OCI-LY1 (cell line): Measurements from ENCODE around the gene SLC6A2.

Source experiments
- H2AFZ ChIP-seq: fragments of 200-600 bp; sonication (generic), shearing (Covaris generic); 2 replicates; pipeline ENCODE4 v1.6.0; 2014; ENCODE audit warnings: antibody characterized with exemption, mild to moderate bottlenecking, low read length
- H3F3A ChIP-seq: fragments of 200-600 bp; sonication (generic), shearing (Covaris generic); 2 replicates; pipeline ENCODE4 v1.6.0; 2014; ENCODE audit warnings: mild to moderate bottlenecking, antibody characterized with exemption, low read length, moderate library complexity; ENCODE audit not compliant: insufficient read depth
- H3K27ac ChIP-seq: fragments of 200-600 bp; sonication (generic); 2 replicates; pipeline ENCODE4 v1.5.1; 2014; ENCODE audit warnings: low read length, mixed run types, mild to moderate bottlenecking, low read depth; ENCODE audit not compliant: poor library complexity, severe bottlenecking
- H3K27me3 ChIP-seq: fragments of 200-600 bp; sonication (generic); 2 replicates; pipeline ENCODE4 v1.6.0; 2014; ENCODE audit warnings: antibody characterized with exemption, mild to moderate bottlenecking, low read length, moderate library complexity; ENCODE audit not compliant: insufficient read depth
- H3K36me3 ChIP-seq: fragments of 200-600 bp; sonication (generic); 2 replicates; pipeline ENCODE4 v1.6.1; 2014; ENCODE audit warnings: mild to moderate bottlenecking, antibody characterized with exemption, low read length, moderate library complexity, mixed read lengths; ENCODE audit not compliant: insufficient read depth
- H3K4me1 ChIP-seq: fragments of 200-600 bp; sonication (generic); 2 replicates; pipeline ENCODE4 v1.5.1; 2014; ENCODE audit warnings: mild to moderate bottlenecking, low read length, moderate library complexity; ENCODE audit not compliant: insufficient read depth, severe bottlenecking
- H3K4me2 ChIP-seq: fragments of 200-600 bp; sonication (generic), shearing (Covaris generic); 2 replicates; pipeline ENCODE4 v1.6.1; 2014; ENCODE audit warnings: low read length
- H3K4me3 ChIP-seq: fragments of 200-600 bp; sonication (generic); 2 replicates; pipeline ENCODE4 v1.5.1; 2014; ENCODE audit warnings: low read length, low read depth, mild to moderate bottlenecking, mixed read lengths; ENCODE audit not compliant: poor library complexity, severe bottlenecking
- H3K79me2 ChIP-seq: fragments of 200-600 bp; shearing (Covaris generic); 2 replicates; pipeline ENCODE4 v1.6.1; 2016; ENCODE audit warnings: mixed run types, low read length, mixed read lengths; ENCODE audit not compliant: insufficient read depth
- H3K9ac ChIP-seq: fragments of 200-600 bp; sonication (generic), shearing (Covaris generic); 2 replicates; pipeline ENCODE4 v1.6.1; 2014; ENCODE audit warnings: mild to moderate bottlenecking, low read length, mixed read lengths
- H3K9me2 ChIP-seq: fragments of 200-600 bp; sonication (generic), shearing (Covaris generic); 2 replicates; pipeline ENCODE4 v1.6.1; 2014; ENCODE audit warnings: low read depth, mild to moderate bottlenecking, low read length, mixed read lengths
- H3K9me3 ChIP-seq: fragments of 200-600 bp; shearing (Covaris generic); 2 replicates; pipeline ENCODE4 v1.6.1; 2014; ENCODE audit warnings: low read length, mixed read lengths
- H4K20me1 ChIP-seq: fragments of 200-600 bp; sonication (generic), shearing (Covaris generic); 2 replicates; pipeline ENCODE4 v1.6.0; 2016; ENCODE audit warnings: mild to moderate bottlenecking, low read length; ENCODE audit not compliant: insufficient read depth
- EZH2 ChIP-seq: fragments of 200-600 bp; sonication (generic), shearing (Covaris generic); IDR thresholded peaks from 2 replicates; pipeline ENCODE4 v1.8.0; 2017; ENCODE audit warnings: borderline replicate concordance, mixed run types, mild to moderate bottlenecking, antibody characterized with exemption, low read length, moderate library complexity, mixed read lengths
- TF ChIP-seq, protein P1 (sequence below): fragments of 200-600 bp; sonication (generic), shearing (Covaris generic); IDR thresholded peaks from 2 replicates; pipeline ENCODE4 v1.5.1; 2017; ENCODE audit warnings: mild to moderate bottlenecking, antibody characterized with exemption, low read length, moderate library complexity, mixed read lengths

Gene SLC6A2

DNA sequence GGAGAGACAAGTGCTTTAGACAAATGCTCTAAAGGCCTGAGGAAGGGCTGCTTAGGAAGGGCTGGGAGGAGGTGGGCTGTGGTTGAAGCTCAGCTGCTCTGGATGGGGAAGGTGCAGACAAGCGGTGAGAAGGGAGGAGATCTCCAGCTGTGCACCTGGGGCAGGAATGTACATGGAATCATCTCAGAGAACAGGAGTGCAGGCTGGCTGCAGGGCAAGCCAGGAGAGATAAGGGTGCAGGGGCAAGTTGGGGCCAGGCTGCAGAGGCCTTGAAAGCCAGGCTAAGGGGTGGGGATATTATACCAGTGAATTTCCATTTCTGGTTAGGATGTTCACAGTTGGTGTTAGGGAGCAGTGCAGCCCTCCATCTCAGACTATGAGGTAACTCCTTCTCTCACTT is 4.2 kb downstream of the SLC6A2 start:
- Histone ChIP-seq H3K36me3 (no peaks in the 10 kb centered on the region), H3F3A (no peaks in the 10 kb centered on the region), H3K79me2 (no peaks in the 10 kb centered on the region), H4K20me1 (no peaks in the 10 kb centered on the region), H3K4me3 (no peak overlapping the region), H3K4me1 (no peaks in the 10 kb centered on the region), H3K27me3 (no peaks in the 10 kb centered on the region), H2AFZ (no peak overlapping the region), H3K9me2 (no peaks in the 10 kb centered on the region), H3K27ac (no peak overlapping the region), H3K4me2 (no peak overlapping the region), H3K9ac (no peak overlapping the region), H3K9me3 (no peaks in the 10 kb centered on the region)
- TF ChIP-seq EZH2, result no peak
- TF ChIP-seq, protein P1, sequence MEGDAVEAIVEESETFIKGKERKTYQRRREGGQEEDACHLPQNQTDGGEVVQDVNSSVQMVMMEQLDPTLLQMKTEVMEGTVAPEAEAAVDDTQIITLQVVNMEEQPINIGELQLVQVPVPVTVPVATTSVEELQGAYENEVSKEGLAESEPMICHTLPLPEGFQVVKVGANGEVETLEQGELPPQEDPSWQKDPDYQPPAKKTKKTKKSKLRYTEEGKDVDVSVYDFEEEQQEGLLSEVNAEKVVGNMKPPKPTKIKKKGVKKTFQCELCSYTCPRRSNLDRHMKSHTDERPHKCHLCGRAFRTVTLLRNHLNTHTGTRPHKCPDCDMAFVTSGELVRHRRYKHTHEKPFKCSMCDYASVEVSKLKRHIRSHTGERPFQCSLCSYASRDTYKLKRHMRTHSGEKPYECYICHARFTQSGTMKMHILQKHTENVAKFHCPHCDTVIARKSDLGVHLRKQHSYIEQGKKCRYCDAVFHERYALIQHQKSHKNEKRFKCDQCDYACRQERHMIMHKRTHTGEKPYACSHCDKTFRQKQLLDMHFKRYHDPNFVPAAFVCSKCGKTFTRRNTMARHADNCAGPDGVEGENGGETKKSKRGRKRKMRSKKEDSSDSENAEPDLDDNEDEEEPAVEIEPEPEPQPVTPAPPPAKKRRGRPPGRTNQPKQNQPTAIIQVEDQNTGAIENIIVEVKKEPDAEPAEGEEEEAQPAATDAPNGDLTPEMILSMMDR, result no peak

DNA sequence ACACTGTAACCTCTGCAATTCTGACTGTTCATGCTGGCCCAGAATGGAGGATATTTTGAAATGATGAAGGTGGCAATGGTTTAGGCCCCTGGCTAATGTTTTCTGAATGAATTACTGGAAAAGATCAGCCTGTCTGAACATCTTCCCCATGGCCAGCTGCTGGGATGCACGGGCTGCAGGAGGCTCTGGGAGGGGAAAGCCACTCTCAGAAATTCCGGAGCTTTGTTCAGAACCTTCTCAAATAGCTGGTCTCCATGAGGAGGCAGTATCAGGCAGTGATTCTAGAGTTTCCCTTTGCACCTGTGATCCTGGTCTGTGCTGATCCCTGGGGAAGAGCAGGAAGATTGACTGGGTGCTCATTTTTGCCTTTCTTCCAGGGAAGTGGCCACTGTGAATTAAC is 5.0 kb downstream of the SLC6A2 start:
- Histone ChIP-seq H3K4me1 (no peaks in the 10 kb centered on the region), H4K20me1 (no peaks in the 10 kb centered on the region), H3K27me3 (no peaks in the 10 kb centered on the region), H3K27ac (no peak overlapping the region), H3K4me2 (no peak overlapping the region), H3K4me3 (no peak overlapping the region), H3K9me3 (no peaks in the 10 kb centered on the region), H3K9me2 (no peaks in the 10 kb centered on the region), H2AFZ (no peak overlapping the region), H3K79me2 (no peaks in the 10 kb centered on the region), H3K9ac (no peak overlapping the region), H3F3A (no peaks in the 10 kb centered on the region), H3K36me3 (no peaks in the 10 kb centered on the region)
- TF ChIP-seq EZH2, result no peak
- TF ChIP-seq, protein P1, result no peak

DNA sequence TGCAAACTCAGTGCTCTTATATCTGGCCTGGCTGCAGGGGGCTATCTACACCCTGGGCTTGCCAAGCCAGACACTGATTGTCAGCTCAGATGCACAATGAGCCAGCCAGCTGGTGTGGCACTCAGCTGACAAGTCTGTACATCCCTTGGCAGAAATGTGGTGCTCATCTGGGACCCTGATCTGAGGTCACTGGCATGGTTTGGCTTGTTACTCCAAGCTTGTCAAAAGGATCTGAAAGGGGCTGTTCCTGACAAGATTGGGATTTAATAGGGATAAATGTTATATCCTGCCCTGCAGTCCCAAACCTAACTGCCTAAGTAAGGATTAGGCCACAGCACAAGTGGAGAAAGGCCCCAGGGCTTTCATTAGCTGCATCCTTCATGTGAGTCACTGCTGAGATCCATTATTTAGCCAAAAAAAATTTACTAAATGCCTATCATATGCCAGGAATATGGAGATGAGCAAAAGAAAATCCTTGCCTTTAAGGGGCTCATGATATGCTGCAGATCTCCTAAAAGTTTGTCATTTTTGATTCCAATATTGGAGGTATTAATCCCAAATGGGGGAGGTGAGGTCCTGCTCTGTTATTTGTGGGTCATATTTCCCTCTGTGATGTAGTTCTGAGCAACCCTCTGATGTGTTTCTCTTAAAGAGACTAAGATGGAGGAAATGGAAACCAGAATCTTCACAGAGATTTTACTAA is 6.3 kb downstream of the SLC6A2 start:
- H3K9me2 ChIP-seq, result no peaks in the 10 kb centered on the region
- H3K9me3 ChIP-seq, result no peaks in the 10 kb centered on the region
- H3K4me2 ChIP-seq, result no peak overlapping the region
- H3K9ac ChIP-seq, result no peak overlapping the region
- H3K79me2 ChIP-seq, result no peaks in the 10 kb centered on the region
- H3K4me1 ChIP-seq, result no peaks in the 10 kb centered on the region
- TF ChIP-seq, protein P1, result no peak
- TF ChIP-seq EZH2, result no peak
- no peak overlapping the region for H3K4me3 ChIP-seq
- H2AFZ ChIP-seq, result no peak overlapping the region
- no peak overlapping the region for H3K27ac ChIP-seq
- no peaks in the 10 kb centered on the region for H3K27me3 ChIP-seq
- no peaks in the 10 kb centered on the region for H3K36me3 ChIP-seq
- no peaks in the 10 kb centered on the region for H4K20me1 ChIP-seq
- H3F3A ChIP-seq, result no peaks in the 10 kb centered on the region
